Activated T-cell treated with anti-CD3 and anti-CD28 coated beads, Interleukin-2, amount 50 U/mL, for 4 hours (primary cell): ENCODE data around the gene GYG2. TPM values are rescaled to one million over a fixed set of nuclear protein-coding genes. Genes with fewer than 3 reads are reported as not detected.

Experiments used
- ATAC-seq, 2 donors: fragments of 200-7000 bp; cut with Tn5 transposase; one replicate each; pipeline ENCODE4 v1.10.0; 2021
- DNase-seq: peaks from one replicate; pipeline ENCODE4 v3.0.0-alpha.2; 2020
- H3K27me3 Mint-ChIP-seq: one replicate; pipeline ENCODE4 v1.8.0; 2021; ENCODE audit warnings: low read depth, mixed read lengths
- H3K36me3 Mint-ChIP-seq: one replicate; pipeline ENCODE4 v1.8.0; 2022; ENCODE audit warnings: mixed read lengths; ENCODE audit not compliant: insufficient read depth
- H3K4me1 Mint-ChIP-seq: one replicate; pipeline ENCODE4 v1.8.0; 2021; ENCODE audit warnings: low read depth, mixed read lengths
- H3K4me3 Mint-ChIP-seq: one replicate; pipeline ENCODE4 v1.8.0; 2021; ENCODE audit warnings: mild to moderate bottlenecking, moderate library complexity, mixed read lengths
- H3K9me3 Mint-ChIP-seq: one replicate; pipeline ENCODE4 v1.8.0; 2021; ENCODE audit warnings: mixed read lengths
- total RNA-seq, 3 donors: library from RNA; stranded (reverse); gene quantifications; one replicate each; pipeline ENCODE4 v1.2.1, GENCODE V29; 2021

Gene GYG2
- total RNA-seq, 3 donors from 2014 or later = not detected

DNA sequence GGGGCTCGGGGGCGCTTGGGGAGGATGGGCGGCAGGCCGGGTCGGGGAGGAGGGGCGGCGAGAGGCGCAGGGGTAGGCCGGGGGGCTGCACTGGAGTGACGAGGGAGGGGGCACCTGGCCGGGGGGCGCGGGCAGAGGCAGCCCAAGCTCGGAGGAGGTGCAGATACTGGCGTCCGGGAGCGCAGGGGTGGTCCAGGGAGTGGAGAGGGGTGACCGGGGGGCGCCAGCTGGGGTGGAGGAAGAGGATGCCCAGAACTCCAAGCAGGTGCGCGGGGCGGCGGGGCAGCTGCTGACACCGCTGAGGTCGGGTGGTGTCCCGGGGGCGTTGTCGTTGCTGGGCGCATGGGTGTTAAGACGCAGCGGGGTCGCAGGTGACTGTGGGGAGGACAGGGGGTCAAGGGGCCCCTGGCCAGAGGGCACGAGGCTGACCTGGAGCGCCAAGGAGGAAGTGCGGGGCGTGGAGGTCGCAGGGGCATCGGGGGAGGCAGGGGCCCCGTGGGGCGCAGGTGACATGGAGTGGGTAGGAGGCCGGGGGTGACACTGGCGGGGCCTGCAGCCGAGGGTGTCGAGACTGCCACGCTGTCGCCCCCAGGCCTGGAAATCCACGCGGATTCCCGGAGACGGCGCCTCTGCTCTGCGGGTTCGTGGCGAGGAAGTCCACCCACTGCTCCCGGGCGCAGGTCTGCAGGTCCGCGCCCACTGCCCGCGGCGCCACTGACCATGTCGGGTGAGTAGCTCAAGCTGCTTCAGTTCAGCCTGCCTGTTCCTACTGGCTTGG, 928 bp downstream of the GYG2 start:
- Mint-ChIP-seq H3K9me3 (no peaks in the 10 kb centered on the region), H3K4me3 (no peak overlapping the region), H3K27me3 (peaks cover 22% of the 10 kb centered on the region), H3K36me3 (no peaks in the 10 kb centered on the region), H3K4me1 (no peaks in the 10 kb centered on the region)
- DNase-seq = no peak
- no peak for ATAC-seq

DNA sequence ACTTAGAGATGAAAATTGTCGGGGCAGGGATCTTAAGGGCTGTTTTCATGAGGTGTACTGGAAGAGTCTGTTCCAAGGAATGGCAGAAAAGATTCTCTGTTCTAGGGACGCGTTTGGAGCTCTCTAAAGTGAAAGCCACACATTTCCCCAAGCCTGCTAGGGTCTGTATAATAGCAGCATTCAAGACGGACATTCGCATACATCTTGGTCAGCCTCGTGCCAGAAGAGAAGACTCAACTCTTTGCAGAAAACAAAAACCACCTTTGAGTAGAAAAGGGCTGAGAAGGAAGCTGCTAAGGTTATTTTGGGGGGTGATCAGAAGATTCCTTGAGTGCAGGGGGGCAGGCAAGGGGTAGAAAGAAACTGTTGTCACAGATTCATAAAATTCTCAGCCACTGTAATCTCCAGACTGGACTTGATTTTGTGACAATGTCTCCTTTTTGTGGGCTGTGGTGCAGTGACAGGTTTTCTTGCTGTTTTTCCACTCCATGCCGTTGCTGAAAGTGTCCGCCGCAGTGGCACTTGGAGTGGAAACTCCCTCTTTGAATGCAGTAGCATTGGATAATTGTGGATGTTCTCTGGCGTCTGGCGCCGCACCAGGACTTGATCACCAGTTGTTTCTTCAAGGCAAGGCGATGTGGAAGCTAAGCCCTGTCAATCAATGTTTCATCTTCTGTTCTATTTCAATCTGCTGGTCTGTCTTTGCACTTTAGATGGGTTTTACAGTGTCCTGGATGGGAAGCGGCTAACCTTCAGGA, 2.9 kb downstream of the GYG2 start:
- no peaks in the 10 kb centered on the region for H3K36me3 Mint-ChIP-seq
- H3K9me3 Mint-ChIP-seq = no peaks in the 10 kb centered on the region
- no peak for DNase-seq
- no peaks in the 10 kb centered on the region for H3K4me1 Mint-ChIP-seq
- no peak for ATAC-seq
- H3K4me3 Mint-ChIP-seq = no peak overlapping the region
- peaks cover 23% of the 10 kb centered on the region for H3K27me3 Mint-ChIP-seq

DNA sequence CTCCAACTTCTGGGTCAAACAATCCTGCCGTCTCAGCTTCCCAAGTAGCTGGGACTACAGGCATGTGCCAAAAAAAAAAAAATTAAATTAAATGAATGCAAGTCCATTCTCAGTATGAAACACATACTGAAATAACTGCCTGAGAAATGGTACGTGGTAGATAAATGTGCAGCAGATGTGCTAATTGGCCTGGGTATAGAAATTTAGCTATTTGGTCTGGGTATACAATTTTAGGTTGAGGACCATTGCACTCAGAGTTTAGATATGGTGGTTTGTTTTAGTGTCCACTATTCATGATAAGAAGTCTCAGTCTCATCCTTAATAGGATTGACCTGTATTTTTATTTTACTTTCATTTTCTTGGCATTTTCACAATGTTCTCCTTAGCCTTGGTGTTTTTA, 9.2 kb downstream of the GYG2 start:
- H3K9me3 Mint-ChIP-seq = peaks cover 6% of the 10 kb centered on the region
- peaks cover 8% of the 10 kb centered on the region for H3K27me3 Mint-ChIP-seq
- ATAC-seq (no peak), DNase-seq (no peak)
- H3K36me3 Mint-ChIP-seq = no peaks in the 10 kb centered on the region
- no peak overlapping the region for H3K4me3 Mint-ChIP-seq
- H3K4me1 Mint-ChIP-seq = no peaks in the 10 kb centered on the region

DNA sequence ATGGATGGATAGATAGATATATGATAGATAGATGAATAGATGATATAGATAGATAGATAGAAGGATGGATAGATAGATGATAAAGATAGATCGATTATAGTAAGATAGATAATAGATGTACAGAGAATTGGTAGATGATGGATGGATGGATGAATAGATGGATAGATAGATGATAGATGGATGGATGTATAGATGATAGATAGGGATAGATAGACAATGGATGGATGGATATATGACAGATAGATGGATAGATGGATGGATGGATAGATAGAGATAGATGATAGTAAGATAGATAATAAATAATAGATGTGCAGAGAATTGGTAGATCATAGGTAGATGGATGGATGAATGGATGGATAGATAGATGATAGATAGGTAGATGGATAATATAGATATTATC, 12.2 kb downstream of the GYG2 start:
- DNase-seq (no peak), ATAC-seq (no peak)
- no peaks in the 10 kb centered on the region for H3K36me3 Mint-ChIP-seq
- H3K27me3 Mint-ChIP-seq = peaks cover 4% of the 10 kb centered on the region
- H3K4me3 Mint-ChIP-seq = no peak overlapping the region
- no peaks in the 10 kb centered on the region for H3K4me1 Mint-ChIP-seq
- peaks cover 6% of the 10 kb centered on the region for H3K9me3 Mint-ChIP-seq

DNA sequence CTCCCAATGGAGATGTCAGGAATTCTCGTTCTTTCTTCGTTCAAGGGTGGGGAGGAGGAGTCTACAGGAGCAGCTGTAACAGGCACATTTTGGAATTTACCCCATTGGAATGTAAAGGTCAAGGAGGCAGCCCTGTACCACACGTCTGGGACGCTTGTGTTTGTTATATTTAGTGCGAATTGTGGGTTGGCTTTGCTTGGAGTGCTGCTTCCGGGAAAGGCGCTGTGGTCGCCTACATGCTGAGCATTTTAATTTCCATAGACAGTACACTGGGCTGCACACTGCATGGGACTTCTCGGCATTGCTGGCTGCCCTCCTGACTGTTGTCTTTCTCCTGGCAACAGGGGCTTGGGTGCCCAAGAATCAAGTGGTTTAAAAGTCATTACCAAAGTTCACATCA, 12.8 kb downstream of the GYG2 start:
- no peaks in the 10 kb centered on the region for H3K36me3 Mint-ChIP-seq
- H3K9me3 Mint-ChIP-seq = peaks cover 6% of the 10 kb centered on the region
- no peak for DNase-seq
- H3K27me3 Mint-ChIP-seq = peaks cover 3% of the 10 kb centered on the region
- no peak overlapping the region for H3K4me3 Mint-ChIP-seq
- no peak for ATAC-seq
- no peaks in the 10 kb centered on the region for H3K4me1 Mint-ChIP-seq

DNA sequence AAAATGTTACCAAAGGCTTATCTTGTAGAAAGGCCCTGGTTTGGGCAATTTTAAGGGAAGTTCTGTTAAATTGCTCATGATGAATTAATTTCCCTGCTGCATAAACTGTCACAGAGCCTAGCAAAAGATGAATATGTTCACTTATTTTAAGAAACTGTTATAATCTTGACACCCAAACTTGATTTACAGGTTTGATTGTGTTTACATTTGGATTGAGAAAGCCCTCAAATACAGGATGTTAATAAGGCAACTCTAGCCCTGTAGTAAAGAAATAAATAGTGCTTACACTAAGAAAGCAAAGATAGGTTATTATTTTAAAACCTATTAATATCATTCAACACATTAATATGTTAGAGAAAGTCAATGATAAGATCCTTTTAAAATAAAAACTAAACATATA, 18.3 kb downstream of the GYG2 start:
- Mint-ChIP-seq H3K4me3 (no peak overlapping the region), H3K9me3 (no peaks in the 10 kb centered on the region), H3K27me3 (peaks cover 4% of the 10 kb centered on the region), H3K36me3 (no peaks in the 10 kb centered on the region), H3K4me1 (no peaks in the 10 kb centered on the region)
- DNase-seq (no peak), ATAC-seq (no peak)

DNA sequence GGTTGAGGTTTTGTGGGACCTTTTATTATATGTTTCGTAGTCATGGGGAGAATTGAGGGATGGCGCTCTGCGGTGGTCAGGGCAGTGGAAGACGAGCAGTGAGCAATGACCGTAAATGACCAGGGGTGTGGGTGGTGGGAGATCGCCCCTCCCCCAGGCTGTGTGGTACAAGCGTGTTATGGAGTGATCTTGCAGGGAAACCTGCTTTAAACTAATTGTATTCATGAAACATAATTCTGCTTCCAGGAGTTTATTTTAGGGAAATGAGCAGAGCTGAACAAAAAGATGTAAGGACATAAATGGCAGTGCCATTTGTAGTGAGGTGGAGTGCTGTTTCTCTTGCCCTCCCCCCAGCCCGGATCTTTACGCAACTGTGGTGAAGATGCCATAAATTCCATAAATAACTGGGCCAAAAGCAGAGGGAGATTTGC, 20.2 kb downstream of the GYG2 start:
- Mint-ChIP-seq H3K4me1 (no peaks in the 10 kb centered on the region), H3K9me3 (no peaks in the 10 kb centered on the region), H3K4me3 (no peak overlapping the region), H3K27me3 (peaks cover 4% of the 10 kb centered on the region), H3K36me3 (no peaks in the 10 kb centered on the region)
- no peak for ATAC-seq
- DNase-seq = no peak

DNA sequence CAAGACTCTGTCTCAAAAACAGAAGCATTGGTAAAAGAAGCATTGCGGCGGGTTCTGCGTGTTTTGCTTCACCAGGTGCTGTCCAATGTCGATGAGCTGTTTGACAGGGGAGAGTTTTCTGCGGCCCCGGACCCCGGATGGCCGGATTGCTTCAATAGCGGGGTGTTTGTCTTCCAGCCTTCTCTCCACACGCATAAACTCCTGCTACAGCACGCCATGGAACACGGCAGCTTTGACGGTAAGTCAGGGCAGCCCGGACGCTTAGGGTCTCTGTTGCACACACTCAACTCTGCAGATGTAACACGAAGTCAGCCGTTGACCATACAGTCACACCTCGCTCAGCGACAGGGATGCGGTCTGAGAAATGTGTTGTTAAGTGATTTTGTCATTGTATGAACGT, 26.2 kb downstream of the GYG2 start:
- Mint-ChIP-seq H3K27me3 (no peaks in the 10 kb centered on the region), H3K9me3 (no peaks in the 10 kb centered on the region), H3K36me3 (no peaks in the 10 kb centered on the region), H3K4me3 (no peak overlapping the region), H3K4me1 (no peaks in the 10 kb centered on the region)
- DNase-seq (no peak), ATAC-seq (no peak)

DNA sequence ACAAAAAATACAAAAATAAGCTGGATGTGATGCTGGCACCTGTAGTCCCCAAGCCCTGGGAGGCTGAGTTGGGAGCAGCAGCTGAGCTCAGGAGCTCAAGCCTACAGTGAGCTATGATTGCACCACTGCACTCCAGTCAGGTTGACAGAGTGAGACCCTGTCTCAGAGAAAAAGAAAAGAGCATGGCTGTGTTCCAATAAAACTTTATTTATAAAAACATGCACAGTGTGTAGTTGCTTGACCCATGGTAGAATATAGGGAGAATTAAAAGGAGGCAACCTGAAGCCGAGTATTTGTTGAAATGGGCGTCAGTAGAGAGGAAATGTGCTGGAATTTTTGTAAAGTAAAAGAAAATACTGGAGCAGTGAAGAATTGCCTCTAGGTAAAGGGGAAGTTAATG, 27.0 kb downstream of the GYG2 start:
- no peaks in the 10 kb centered on the region for H3K27me3 Mint-ChIP-seq
- H3K9me3 Mint-ChIP-seq = no peaks in the 10 kb centered on the region
- no peak for ATAC-seq
- H3K4me1 Mint-ChIP-seq = no peaks in the 10 kb centered on the region
- H3K4me3 Mint-ChIP-seq = no peak overlapping the region
- DNase-seq = no peak
- H3K36me3 Mint-ChIP-seq = no peaks in the 10 kb centered on the region

DNA sequence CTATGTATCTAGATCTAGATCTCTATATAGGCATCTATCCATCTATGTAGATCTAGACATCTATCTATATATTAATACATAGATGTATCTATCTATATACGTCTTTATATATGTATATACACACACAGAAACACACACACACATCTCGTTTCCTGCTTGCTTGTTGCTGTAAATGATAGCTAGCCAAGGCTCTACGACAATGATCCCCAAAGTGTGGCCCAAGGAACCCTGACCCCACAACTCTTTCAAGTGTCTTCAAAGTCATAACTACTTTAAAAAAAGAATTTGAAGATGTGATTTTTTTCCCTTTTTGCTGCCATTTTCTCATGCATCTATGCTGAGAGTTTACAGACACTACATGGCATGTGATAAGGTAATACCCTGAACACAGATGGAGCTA, 28.8 kb downstream of the GYG2 start:
- no peak overlapping the region for H3K4me3 Mint-ChIP-seq
- H3K36me3 Mint-ChIP-seq = no peaks in the 10 kb centered on the region
- no peaks in the 10 kb centered on the region for H3K4me1 Mint-ChIP-seq
- H3K9me3 Mint-ChIP-seq = no peaks in the 10 kb centered on the region
- ATAC-seq (no peak), DNase-seq (no peak)
- no peaks in the 10 kb centered on the region for H3K27me3 Mint-ChIP-seq

DNA sequence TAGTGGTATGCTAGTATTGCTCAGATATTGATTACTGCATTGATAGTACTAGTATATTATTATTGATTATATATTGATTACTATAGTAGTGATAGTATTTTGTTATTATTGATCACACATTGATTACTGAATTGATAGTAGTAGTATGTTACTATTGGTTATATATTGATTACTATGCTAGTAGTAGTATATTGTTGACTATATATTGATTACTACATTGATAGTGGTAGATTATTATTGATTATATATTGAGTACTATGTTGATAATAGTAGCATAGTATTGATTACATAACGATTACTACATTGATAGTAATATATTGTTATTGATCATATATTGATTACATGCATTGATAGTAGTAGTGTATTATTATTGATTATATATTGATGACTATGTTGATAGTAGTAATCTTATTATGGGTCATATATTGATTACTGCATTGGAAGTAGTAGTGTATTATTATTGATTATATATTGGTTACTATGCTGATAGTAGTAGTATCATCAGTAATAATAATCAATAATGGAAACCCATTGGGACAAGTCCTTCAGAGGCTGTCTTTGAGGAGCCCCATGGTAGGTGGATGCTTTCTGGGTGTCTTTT, 30.6 kb downstream of the GYG2 start:
- H3K36me3 Mint-ChIP-seq = no peaks in the 10 kb centered on the region
- no peak overlapping the region for H3K4me3 Mint-ChIP-seq
- H3K27me3 Mint-ChIP-seq = peaks cover 4% of the 10 kb centered on the region
- no peak for ATAC-seq
- no peaks in the 10 kb centered on the region for H3K4me1 Mint-ChIP-seq
- no peak for DNase-seq
- H3K9me3 Mint-ChIP-seq = no peaks in the 10 kb centered on the region

DNA sequence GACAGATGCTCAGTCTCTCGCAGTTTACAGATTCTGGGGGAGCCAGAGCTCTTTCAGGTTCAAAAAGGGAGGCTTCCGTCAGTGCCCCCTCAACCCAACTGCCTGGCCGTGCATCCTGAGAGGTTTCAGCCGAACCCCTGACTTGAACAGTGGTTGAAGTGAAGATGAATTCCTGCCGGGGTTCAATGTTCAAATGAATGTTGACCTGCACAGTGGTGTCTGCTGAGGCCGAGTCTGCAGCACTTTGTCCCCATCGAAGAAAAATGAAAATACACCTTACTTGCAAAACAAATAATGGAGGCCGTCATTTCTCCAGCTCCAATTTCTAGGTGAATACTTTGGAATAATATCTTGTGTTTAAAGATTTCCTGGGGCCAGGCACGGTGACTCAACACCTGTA, 33.7 kb downstream of the GYG2 start:
- Mint-ChIP-seq H3K27me3 (peaks cover 9% of the 10 kb centered on the region), H3K4me3 (no peak overlapping the region), H3K4me1 (no peaks in the 10 kb centered on the region), H3K9me3 (no peaks in the 10 kb centered on the region), H3K36me3 (no peaks in the 10 kb centered on the region)
- DNase-seq = no peak
- no peak for ATAC-seq

DNA sequence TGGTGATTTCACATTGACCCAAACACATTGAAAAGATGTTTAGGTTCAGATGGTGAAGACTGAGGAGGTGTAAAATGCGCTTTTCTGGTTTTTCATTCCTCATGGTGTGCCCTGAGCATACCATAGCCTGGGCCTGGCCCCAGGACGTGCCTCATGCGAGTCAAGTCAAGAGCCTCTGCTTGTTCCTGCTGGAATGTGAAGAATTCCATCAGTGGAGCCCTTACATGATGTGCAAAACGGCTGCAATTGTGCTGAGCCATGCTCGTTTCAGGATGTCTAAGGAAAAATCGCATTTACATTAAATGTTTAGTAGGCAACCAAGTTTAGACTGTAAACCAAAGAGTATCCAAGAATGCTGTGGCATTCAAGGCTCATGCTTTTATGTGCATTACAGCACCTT, 34.9 kb downstream of the GYG2 start:
- H3K27me3 Mint-ChIP-seq = peaks cover 9% of the 10 kb centered on the region
- no peak for ATAC-seq
- no peak overlapping the region for H3K4me3 Mint-ChIP-seq
- DNase-seq = no peak
- no peaks in the 10 kb centered on the region for H3K4me1 Mint-ChIP-seq
- H3K9me3 Mint-ChIP-seq = no peaks in the 10 kb centered on the region
- no peaks in the 10 kb centered on the region for H3K36me3 Mint-ChIP-seq

DNA sequence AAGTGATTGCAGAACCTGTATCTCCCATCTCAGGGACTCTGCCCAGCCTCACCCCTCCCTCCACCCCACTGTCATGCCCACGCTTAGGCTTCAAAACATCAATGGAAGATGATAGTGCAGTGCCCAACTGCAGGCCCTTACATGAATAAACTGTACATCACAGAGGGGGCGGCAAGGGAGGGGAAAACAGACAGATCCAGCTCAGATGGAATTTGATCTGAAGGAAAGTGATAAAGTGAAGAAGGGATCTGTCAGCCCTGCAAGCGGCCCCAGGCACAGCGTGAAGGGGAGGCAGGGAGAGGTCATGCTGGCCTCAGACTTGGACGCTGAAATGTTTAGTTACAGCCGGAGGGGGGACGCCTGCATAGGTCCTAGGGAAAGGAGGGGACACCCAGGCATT, 38.5 kb downstream of the GYG2 start:
- DNase-seq = no peak
- ATAC-seq = no peak
- Mint-ChIP-seq H3K9me3 (peaks cover 4% of the 10 kb centered on the region), H3K36me3 (no peaks in the 10 kb centered on the region), H3K4me1 (no peaks in the 10 kb centered on the region), H3K4me3 (no peak overlapping the region), H3K27me3 (peaks cover 9% of the 10 kb centered on the region)

DNA sequence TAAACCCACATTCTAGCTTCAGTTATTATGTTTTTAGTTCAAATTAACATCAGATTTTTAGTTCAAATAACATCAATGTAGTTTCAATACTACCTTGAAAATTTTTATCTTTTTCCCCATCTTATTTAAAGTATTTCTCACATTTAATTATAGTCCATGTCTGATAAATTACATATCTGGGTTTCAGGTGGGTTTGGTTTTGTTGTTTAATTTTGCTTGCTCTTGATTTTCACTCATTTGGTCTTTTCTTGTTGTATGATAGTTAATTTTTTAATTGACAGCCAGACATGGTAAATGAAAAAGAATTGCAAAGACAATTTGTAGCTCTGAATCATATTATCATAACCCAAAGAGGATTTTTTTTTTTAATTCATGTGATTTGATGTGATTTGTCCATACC, 41.9 kb downstream of the GYG2 start:
- no peak overlapping the region for H3K4me3 Mint-ChIP-seq
- H3K9me3 Mint-ChIP-seq = peaks cover 4% of the 10 kb centered on the region
- no peaks in the 10 kb centered on the region for H3K36me3 Mint-ChIP-seq
- H3K4me1 Mint-ChIP-seq = no peaks in the 10 kb centered on the region
- no peak for DNase-seq
- ATAC-seq = no peak
- peaks cover 3% of the 10 kb centered on the region for H3K27me3 Mint-ChIP-seq
